Neural cell (in vitro differentiated cells): ENCODE results near the gene ARL6IP5. TPM values are rescaled to one million over a fixed set of nuclear protein-coding genes. Genes with fewer than 3 reads are reported as not detected.

Experiments used
- H2AFZ ChIP-seq: fragments of 200-600, 300-800 bp; sonication (generic), shearing (Covaris generic); 2 replicates; pipeline ENCODE4 v1.6.0; 2014; ENCODE audit warnings: low read depth, mild to moderate bottlenecking, antibody characterized with exemption, low read length, moderate library complexity
- H3F3A ChIP-seq: fragments of 200-600 bp; shearing (Covaris generic); 2 replicates; pipeline ENCODE4 v1.6.1; 2016; ENCODE audit warnings: mild to moderate bottlenecking, moderate library complexity, mixed read lengths, antibody characterized with exemption, low read length; ENCODE audit not compliant: insufficient read depth, poor library complexity, severe bottlenecking
- H3K27ac ChIP-seq: fragments of 200-600, 300-800 bp; sonication (generic), shearing (Covaris generic); 2 replicates; pipeline ENCODE4 v1.5.1; 2014; ENCODE audit warnings: mild to moderate bottlenecking, low read length, moderate library complexity
- H3K27me3 ChIP-seq: fragments of 300-800, 200-600 bp; sonication (generic), shearing (Covaris generic); 2 replicates; pipeline ENCODE4 v1.6.0; 2014; ENCODE audit warnings: mild to moderate bottlenecking, low read depth, low read length, moderate library complexity; ENCODE audit not compliant: insufficient read depth
- H3K36me3 ChIP-seq: fragments of 300-800, 200-600 bp; sonication (generic), shearing (Covaris generic); 2 replicates; pipeline ENCODE4 v1.5.1; 2014; ENCODE audit warnings: mild to moderate bottlenecking, antibody characterized with exemption, low read length, moderate library complexity; ENCODE audit not compliant: insufficient read depth
- H3K4me2 ChIP-seq: fragments of 300-800, 200-600 bp; sonication (generic), shearing (Covaris generic); 2 replicates; pipeline ENCODE4 v1.6.0; 2014; ENCODE audit warnings: mild to moderate bottlenecking, low read length
- H3K4me3 ChIP-seq: fragments of 300-800, 200-600 bp; sonication (generic), shearing (Covaris generic); 2 replicates; pipeline ENCODE4 v1.5.1; 2014; ENCODE audit warnings: mild to moderate bottlenecking, low read length, moderate library complexity
- H3K79me2 ChIP-seq: fragments of 200-600 bp; shearing (Covaris generic); replicated peaks from 2 replicates; pipeline ENCODE4 v1.6.0; 2014; ENCODE audit warnings: mild to moderate bottlenecking, low read length, moderate library complexity; ENCODE audit not compliant: insufficient read depth
- H3K9ac ChIP-seq: fragments of 300-800, 200-600 bp; sonication (generic), shearing (Covaris generic); 2 replicates; pipeline ENCODE4 v1.6.1; 2016; ENCODE audit warnings: mild to moderate bottlenecking, low read length, mixed read lengths
- H3K9me2 ChIP-seq: fragments of 200-600 bp; shearing (Covaris generic); 2 replicates; pipeline ENCODE4 v1.6.1; 2016; ENCODE audit warnings: mild to moderate bottlenecking, low read length, mixed read lengths; ENCODE audit not compliant: insufficient read depth
- H3K9me3 ChIP-seq: fragments of 200-600, 300-800 bp; sonication (generic), shearing (Covaris generic); 2 replicates; pipeline ENCODE4 v1.6.1; 2016; ENCODE audit warnings: mild to moderate bottlenecking, mixed run types, low read length, moderate library complexity, mixed read lengths
- H4K20me1 ChIP-seq: fragments of 200-600 bp; shearing (Covaris generic); 2 replicates; pipeline ENCODE4 v1.6.1; 2016; ENCODE audit warnings: mild to moderate bottlenecking, mixed run types; ENCODE audit not compliant: insufficient read depth
- CTCF ChIP-seq: fragments of 450-650 bp; IDR thresholded peaks from 2 replicates; pipeline ENCODE4 v1.5.1; 2014; ENCODE audit warnings: antibody characterized with exemption, mild to moderate bottlenecking, moderate library complexity; ENCODE audit not compliant: poor library complexity, severe bottlenecking
- EP300 ChIP-seq: fragments of 450-650 bp; conservative IDR thresholded peaks from 2 replicates; pipeline ENCODE4 v1.6.1; 2014; ENCODE audit warnings: antibody characterized with exemption, mild to moderate bottlenecking, moderate library complexity; ENCODE audit not compliant: poor library complexity, severe bottlenecking
- EZH2 ChIP-seq: fragments of 200-600, 300-800 bp; shearing (Covaris generic), sonication (generic); IDR thresholded peaks from 2 replicates; pipeline ENCODE4 v1.6.1; 2014; ENCODE audit warnings: antibody characterized with exemption, low read length, borderline replicate concordance, mild to moderate bottlenecking; ENCODE audit not compliant: insufficient read depth, poor library complexity, severe bottlenecking
- MXI1 ChIP-seq: fragments of 450-650 bp; conservative IDR thresholded peaks from 2 replicates; pipeline ENCODE4 v1.6.1; 2014; ENCODE audit warnings: antibody characterized with exemption, mild to moderate bottlenecking; ENCODE audit not compliant: poor library complexity, severe bottlenecking
- POLR2AphosphoS5 ChIP-seq: IDR thresholded peaks from 2 replicates; pipeline ENCODE4 v1.6.1; 2012
- RAD21 ChIP-seq: fragments of 450-650 bp; conservative IDR thresholded peaks from 2 replicates; pipeline ENCODE4 v1.6.1; 2014; ENCODE audit warnings: antibody characterized with exemption, mild to moderate bottlenecking, moderate library complexity
- REST ChIP-seq: IDR thresholded peaks from 2 replicates; pipeline ENCODE4 v1.6.1; 2012; ENCODE audit warnings: borderline replicate concordance
- SMC3 ChIP-seq: fragments of 450-650 bp; conservative IDR thresholded peaks from 2 replicates; pipeline ENCODE4 v1.6.1; 2014; ENCODE audit warnings: antibody characterized with exemption, mild to moderate bottlenecking, moderate library complexity; ENCODE audit not compliant: poor library complexity
- TAF1 ChIP-seq: IDR thresholded peaks from 2 replicates; pipeline ENCODE4 v1.6.1; 2012; ENCODE audit warnings: low read depth
- polyA plus RNA-seq: library from polyadenylated mRNA; depleted of rRNA; stranded (reverse); fragments of >200 nt; gene quantifications from 2 replicates; pipeline ENCODE4 v1.2.3, GENCODE V29; 2014

Gene ARL6IP5
- polyA plus RNA-seq, 1 donor from 2014 or later, result 108 TPM

- no peaks in the 10 kb centered on the region for H3K9me2 ChIP-seq
- no peaks in the 10 kb centered on the region for H3F3A ChIP-seq
- no peak overlapping the region for H3K27ac ChIP-seq
- H3K36me3 ChIP-seq, result peaks cover 11% of the 10 kb centered on the region
- no peak overlapping the region for H2AFZ ChIP-seq
- no peak overlapping the region for H3K9ac ChIP-seq
- H3K79me2 ChIP-seq, result no peaks in the 10 kb centered on the region
- H3K4me2 ChIP-seq, result no peak overlapping the region
- TF ChIP-seq RAD21 (no peak), EZH2 (no peak), POLR2AphosphoS5 (no peak), MXI1 (no peak), TAF1 (no peak), EP300 (no peak), SMC3 (no peak), REST (no peak), CTCF (no peak)
- H3K4me3 ChIP-seq, result no peak overlapping the region
- H3K9me3 ChIP-seq, result no peaks in the 10 kb centered on the region
- no peaks in the 10 kb centered on the region for H3K27me3 ChIP-seq
- H4K20me1 ChIP-seq, result no peaks in the 10 kb centered on the region
Observed at GRCh38 chr3:69107841-69108240, 23.1 kb downstream of the ARL6IP5 start.

- no peak overlapping the region for H3K27ac ChIP-seq
- no peak for TF ChIP-seq POLR2AphosphoS5
- no peak for TF ChIP-seq RAD21
- no peak for TF ChIP-seq EZH2
- no peak for TF ChIP-seq SMC3
- TF ChIP-seq EP300, result no peak
- TF ChIP-seq REST, result no peak
- no peak for TF ChIP-seq CTCF
- no peak for TF ChIP-seq MXI1
- no peak for TF ChIP-seq TAF1
- H2AFZ ChIP-seq, result no peak overlapping the region
- no peak overlapping the region for H3K4me3 ChIP-seq
- H3K4me2 ChIP-seq, result no peak overlapping the region
- no peaks in the 10 kb centered on the region for H3K9me3 ChIP-seq
- H3F3A ChIP-seq, result no peaks in the 10 kb centered on the region
- no peaks in the 10 kb centered on the region for H3K79me2 ChIP-seq
- no peak overlapping the region for H3K9ac ChIP-seq
- no peaks in the 10 kb centered on the region for H4K20me1 ChIP-seq
- H3K36me3 ChIP-seq, result peaks cover 9% of the 10 kb centered on the region
- no peaks in the 10 kb centered on the region for H3K27me3 ChIP-seq
- no peaks in the 10 kb centered on the region for H3K9me2 ChIP-seq
Observed at GRCh38 chr3:69108811-69109210, 24.1 kb downstream of the ARL6IP5 start.
